ENCODE data around the gene PSD.
A peak's percentile ranks its signal among the peaks of the same experiment; 100 is the strongest.

The PSD gene

GRCh38 chr10:102413053-102413705, 5.4 kb downstream of the PSD start:
- TF ChIP-seq CTCF (conservative IDR thresholded peaks at IDR 0.05; ENCODE audit: low read depth, low read length), result no peak
- no peak for DNase-seq (ENCODE audit: low read depth)

DNA sequence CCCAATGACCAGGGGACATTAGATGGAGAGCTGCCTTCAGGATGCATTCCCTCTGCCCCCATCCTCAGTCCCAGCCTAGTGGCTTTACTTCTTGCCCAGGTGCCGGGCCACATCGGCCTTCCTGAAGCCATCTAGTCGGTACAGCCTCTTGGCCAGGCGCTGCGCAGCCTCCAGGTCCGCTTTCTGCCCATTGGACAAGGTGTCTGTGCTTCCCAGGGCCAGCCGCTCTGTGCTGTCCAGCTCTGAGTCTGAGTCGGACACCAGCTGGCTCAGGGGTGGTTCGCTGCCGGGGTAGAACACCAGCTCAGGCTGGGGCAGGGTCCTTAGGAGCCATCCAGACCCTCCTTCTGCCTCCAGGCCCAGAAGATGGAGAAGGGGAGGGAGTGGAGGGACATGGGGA, 6.3 kb downstream of the PSD start:
- no peak for TF ChIP-seq CTCF (conservative IDR thresholded peaks at IDR 0.05; ENCODE audit: low read depth, low read length)
- no peak overlapping the region for H3K4me3 ChIP-seq (ENCODE audit: low read length)
- no peak for DNase-seq (ENCODE audit: low read depth)

More at GRCh38 chr10:102413053-102413705, 5.4 kb downstream of the PSD start:
- no peak overlapping the region for H3K4me3 ChIP-seq (ENCODE audit: low read length)

- DNase-seq (ENCODE audit: low read depth), result no peak
- TF ChIP-seq CTCF (conservative IDR thresholded peaks at IDR 0.05; ENCODE audit: low read depth, low read length), result no peak
- H3K4me3 ChIP-seq (ENCODE audit: low read length), result no peak overlapping the region
Observed at GRCh38 chr10:102411341-102412255, 7.0 kb downstream of the PSD start.

DNA sequence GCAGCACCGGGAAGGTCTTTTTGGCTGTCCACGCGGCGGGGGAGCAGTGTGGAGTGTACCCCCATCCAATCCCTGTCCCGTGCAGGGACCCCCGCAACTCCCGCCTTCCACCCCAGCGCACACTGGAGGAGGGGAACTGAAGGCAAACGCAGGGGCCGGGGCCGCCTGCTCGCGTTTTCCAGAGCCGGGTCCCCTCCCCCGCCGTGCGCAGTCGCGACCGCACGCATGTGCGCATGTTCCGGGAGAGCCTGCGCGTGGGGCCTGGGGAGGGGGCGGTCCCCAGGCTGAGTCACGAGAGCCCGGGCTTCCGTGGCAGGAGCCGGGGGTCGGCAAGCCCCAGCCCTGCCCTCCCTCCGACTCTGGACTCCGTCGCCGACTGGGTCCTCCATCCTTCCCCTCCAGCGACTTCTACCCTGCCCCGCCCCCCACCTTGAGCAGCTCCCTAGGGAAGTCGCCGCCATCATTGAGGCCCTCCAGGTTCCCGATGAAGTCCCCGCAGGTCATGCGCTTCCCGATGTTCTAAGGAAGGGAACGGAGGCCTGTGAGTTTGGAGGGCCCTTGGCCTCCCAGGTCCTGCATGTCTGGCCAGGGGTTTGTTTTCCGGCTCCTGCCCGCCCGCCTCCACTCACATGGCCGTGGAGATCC, 8.0 kb downstream of the PSD start:
- DNase-seq (ENCODE audit: low read depth), result no peak
- peak overlapping the region; percentile 45 for H3K4me3 ChIP-seq (ENCODE audit: low read length)
- TF ChIP-seq CTCF (conservative IDR thresholded peaks at IDR 0.05; ENCODE audit: low read depth, low read length), result no peak

DNA sequence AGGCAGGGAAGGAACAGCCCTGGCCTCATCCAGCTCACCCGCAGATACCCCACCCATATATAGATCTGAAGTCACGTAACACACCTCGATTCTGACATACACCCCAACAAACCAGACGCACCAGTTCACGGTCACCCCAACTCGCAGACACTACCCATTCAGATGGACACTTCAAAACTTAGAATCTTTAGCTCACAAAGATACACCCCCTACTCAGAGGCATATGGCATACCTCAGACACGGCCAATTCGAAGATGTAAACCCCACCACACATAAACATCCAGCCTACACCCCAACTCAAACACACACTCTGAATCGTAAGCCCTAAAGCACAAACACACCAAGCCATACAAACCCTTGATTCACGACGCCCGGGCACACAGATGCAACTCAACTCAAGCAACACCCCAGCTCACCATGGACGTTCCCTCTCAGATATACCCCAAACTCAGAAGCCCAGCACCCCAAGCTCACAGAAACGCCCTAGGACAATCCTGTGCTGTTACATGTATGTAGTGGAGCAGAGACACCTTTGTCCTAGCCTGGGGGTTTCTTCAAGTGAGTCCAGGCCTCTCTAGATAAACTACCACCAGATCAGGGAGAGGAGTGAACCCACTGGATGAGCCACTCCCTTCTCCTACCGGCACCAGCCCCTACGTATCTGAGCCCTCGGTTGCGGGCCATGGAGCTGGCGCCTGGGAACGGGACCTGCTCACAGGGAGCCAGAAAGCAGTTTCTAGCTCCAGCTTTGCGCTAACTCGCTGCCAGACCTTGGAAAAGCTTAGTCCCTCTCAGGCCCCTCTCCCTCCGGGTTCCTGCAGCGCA, 8.8 kb downstream of the PSD start:
- DNase-seq (ENCODE audit: low read depth), result no peak
- no peak for TF ChIP-seq CTCF (conservative IDR thresholded peaks at IDR 0.05; ENCODE audit: low read depth, low read length)
- peak overlapping the region; percentile 45 for H3K4me3 ChIP-seq (ENCODE audit: low read length)

DNA sequence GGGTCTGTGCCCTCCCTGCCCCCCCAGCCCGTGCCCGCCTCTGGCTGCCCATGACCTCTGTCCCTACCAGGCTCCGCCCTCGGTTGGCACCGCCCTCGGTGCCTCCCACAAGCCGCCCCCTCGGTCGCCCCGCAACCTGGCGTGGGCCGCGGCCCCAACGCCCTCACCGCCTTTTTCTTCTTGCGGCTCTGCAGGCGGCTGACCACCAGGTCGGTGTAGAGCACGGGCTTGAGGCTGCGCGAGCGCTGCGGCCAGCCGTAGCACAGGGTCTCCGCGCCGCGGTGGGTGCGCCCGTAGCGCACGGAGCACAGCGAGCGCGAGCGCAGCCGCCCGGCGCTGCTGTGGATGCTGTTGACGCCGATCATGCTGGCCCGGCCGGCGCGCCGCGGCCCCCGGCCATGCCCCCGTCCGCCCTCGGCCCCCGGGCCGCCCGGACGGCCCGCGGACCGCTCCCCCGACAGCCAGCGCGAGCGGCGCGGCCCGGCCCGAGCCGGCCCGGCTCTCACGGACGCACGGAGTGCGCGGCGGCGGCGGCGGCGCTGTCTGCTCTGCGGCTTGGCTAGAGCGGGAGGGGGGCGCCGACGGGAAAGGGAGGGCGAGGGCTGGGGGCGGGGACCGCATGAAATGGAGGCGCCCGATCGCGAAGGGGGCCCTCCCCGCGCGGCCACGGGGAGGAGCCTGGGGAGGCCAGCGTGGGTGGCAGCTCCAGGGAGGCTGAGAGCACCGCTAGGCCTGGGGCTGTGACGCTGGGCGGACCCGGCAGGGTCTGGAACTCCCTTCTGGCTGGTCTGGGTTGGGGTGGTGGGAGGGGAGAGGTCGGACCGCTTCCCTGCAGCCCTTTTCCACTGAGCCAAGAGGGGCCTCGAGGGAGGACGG, 9.6 kb downstream of the PSD start:
- no peak for TF ChIP-seq CTCF (conservative IDR thresholded peaks at IDR 0.05; ENCODE audit: low read depth, low read length)
- H3K4me3 ChIP-seq (ENCODE audit: low read length), result peak overlapping the region; percentile 46
- DNase-seq (ENCODE audit: low read depth), result no peak

Data from retinal pigment epithelial cell (primary cell).